GM23338 (cell line): ENCODE results near the gene SLC17A1.

Source experiments
- CTCF ChIP-seq, 2 experiments: fragments of 200-600 bp in 1 of 2; sonication (generic) in 1 of 2; conservative IDR thresholded peaks; 2 replicates each; pipeline versions ENCODE4 v1.5.1 to v1.6.1; 2016 to 2017; ENCODE audit warnings: antibody characterized with exemption in 2 of 2, low read depth in 2 of 2, mild to moderate bottlenecking in 2 of 2, moderate library complexity in 1 of 2
- NANOG ChIP-seq: IDR thresholded peaks from 2 replicates; pipeline ENCODE4 v1.6.1; 2016; ENCODE audit warnings: antibody characterized with exemption, borderline replicate concordance
- POLR2AphosphoS5 ChIP-seq: IDR thresholded peaks from 2 replicates; pipeline ENCODE4 v1.6.1; 2016; ENCODE audit warnings: antibody characterized with exemption, low read depth
- REST ChIP-seq: IDR thresholded peaks from one replicate; pipeline ENCODE4 v1.6.1; 2018; ENCODE audit warnings: antibody characterized with exemption; ENCODE audit not compliant: unreplicated experiment

- TF ChIP-seq REST (no peak), CTCF (conservative IDR thresholded peaks at IDR 0.05; ENCODE audit: low read depth in 2 of 2) (no peak), POLR2AphosphoS5 (no peak), NANOG (no peak)
Observed at GRCh38 chr6:25844518-25844917, 12.7 kb upstream of the SLC17A1 start.
